ENCODE data around the gene TP63. TPM values are rescaled to one million over a fixed set of nuclear protein-coding genes. Genes with fewer than 3 reads are reported as not detected.

Gene TP63
- polyA plus RNA-seq, 3 donors: not detected

- Mint-ChIP-seq H3K36me3 (no peaks in the 10 kb centered on the region), H3K27ac (no peak overlapping the region), H3K4me3 (no peak overlapping the region), H3K9me3 (peaks cover 0 to 1% (median 0%) of the 10 kb centered on the region in 7 donors), H3K4me1 (no peaks in the 10 kb centered on the region), H3K27me3 (ENCODE audit: low read depth in 3 of 3) (peaks cover 0 to 3% (median 2%) of the 10 kb centered on the region in 3 donors)
- intact Hi-C loops (cut with micrococcal nuclease): no loop called here
- no peak for TF ChIP-seq CTCF (IDR thresholded peaks at IDR 0.05)
- no peaks in the 10 kb centered on the region for H3K36me3 ChIP-seq (replicated peaks in 1 of 2; ENCODE audit: control insufficient read depth in 1 of 2, insufficient read depth in 2 of 2, low read length in 2 of 2)
- no peak overlapping the region for H3K4me3 ChIP-seq (replicated peaks in 1 of 3; ENCODE audit: low read depth in 2 of 3, low read length in 3 of 3)
- peaks cover 0 to 7% of the 10 kb centered on the region in 2 donors for H3K4me1 ChIP-seq (ENCODE audit: control insufficient read depth in 1 of 2, insufficient read depth in 2 of 2, low read length in 2 of 2)
- whole genome bisulfite sequencing (ENCODE audit: insufficient coverage): no CpG with 5 or more reads among the region's 4 CpGs
- H4K20me1 ChIP-seq (ENCODE audit: insufficient read depth, low read length): no peaks in the 10 kb centered on the region
- no peak overlapping the region for H2AFZ ChIP-seq (ENCODE audit: insufficient read depth, low read depth, low read length, poor library complexity, severe bottlenecking)
- no peak overlapping the region for H3K27ac ChIP-seq (ENCODE audit: low read depth in 1 of 2, low read length in 2 of 2)
- H3K9ac ChIP-seq (ENCODE audit: insufficient read depth, low read length, poor library complexity, severe bottlenecking): no peak overlapping the region
- H3K4me2 ChIP-seq (replicated peaks; ENCODE audit: extremely low read depth, low read length, poor library complexity, severe bottlenecking): no peak overlapping the region
- H3K9me3 ChIP-seq (replicated peaks in 1 of 2; ENCODE audit: control insufficient read depth in 1 of 2, insufficient read depth in 1 of 2, low read length in 2 of 2): no peaks in the 10 kb centered on the region
- H3K27me3 ChIP-seq (ENCODE audit: control insufficient read depth in 2 of 2, insufficient read depth in 2 of 2, low read length in 2 of 2): no peaks in the 10 kb centered on the region
- no peaks in the 10 kb centered on the region for H3K79me2 ChIP-seq (ENCODE audit: insufficient read depth, low read length)
- peak in 1 of 3 donors; percentile 77 for DNase-seq
Measured at GRCh38 chr3:189718215-189718614, 87.0 kb downstream of the TP63 start.

- no peaks in the 10 kb centered on the region for H3K27me3 ChIP-seq (ENCODE audit: control insufficient read depth in 2 of 2, insufficient read depth in 2 of 2, low read length in 2 of 2)
- no peak overlapping the region for H3K4me3 Mint-ChIP-seq
- H3K4me3 ChIP-seq (replicated peaks in 1 of 3; ENCODE audit: low read depth in 2 of 3, low read length in 3 of 3): no peak overlapping the region
- WGBS (ENCODE audit: insufficient coverage): 94% methylated on average over 3 of the region's 5 CpGs
- H3K4me1 Mint-ChIP-seq: no peaks in the 10 kb centered on the region
- H3K9ac ChIP-seq (ENCODE audit: insufficient read depth, low read length, poor library complexity, severe bottlenecking): no peak overlapping the region
- intact Hi-C loops (cut with micrococcal nuclease): no loop called here
- H3K79me2 ChIP-seq (ENCODE audit: insufficient read depth, low read length): no peaks in the 10 kb centered on the region
- H3K36me3 Mint-ChIP-seq: no peaks in the 10 kb centered on the region
- H3K9me3 ChIP-seq (replicated peaks in 1 of 2; ENCODE audit: control insufficient read depth in 1 of 2, insufficient read depth in 1 of 2, low read length in 2 of 2): no peaks in the 10 kb centered on the region
- no peaks in the 10 kb centered on the region for H4K20me1 ChIP-seq (ENCODE audit: insufficient read depth, low read length)
- no peak for TF ChIP-seq CTCF (IDR thresholded peaks at IDR 0.05)
- no peak overlapping the region for H3K27ac Mint-ChIP-seq
- peaks cover 0 to 7% of the 10 kb centered on the region in 2 donors for H3K4me1 ChIP-seq (ENCODE audit: control insufficient read depth in 1 of 2, insufficient read depth in 2 of 2, low read length in 2 of 2)
- no peak overlapping the region for H3K4me2 ChIP-seq (replicated peaks; ENCODE audit: extremely low read depth, low read length, poor library complexity, severe bottlenecking)
- H3K27ac ChIP-seq (ENCODE audit: low read depth in 1 of 2, low read length in 2 of 2): no peak overlapping the region
- H3K9me3 Mint-ChIP-seq: peaks cover 0 to 1% (median 0%) of the 10 kb centered on the region in 7 donors
- H3K36me3 ChIP-seq (replicated peaks in 1 of 2; ENCODE audit: control insufficient read depth in 1 of 2, insufficient read depth in 2 of 2, low read length in 2 of 2): no peaks in the 10 kb centered on the region
- H3K27me3 Mint-ChIP-seq (ENCODE audit: low read depth in 3 of 3): peaks cover 0 to 3% (median 0%) of the 10 kb centered on the region in 3 donors
- no peak overlapping the region for H2AFZ ChIP-seq (ENCODE audit: insufficient read depth, low read depth, low read length, poor library complexity, severe bottlenecking)
- DNase-seq: peak in 1 of 3 donors; percentile 7
Measured at GRCh38 chr3:189720736-189721417, 89.7 kb downstream of the TP63 start.

Measured in CD14-positive monocyte (primary cell).